ENCODE results near the gene NR3C2.

NR3C2 gene

GRCh38 chr4:148184922-148185321 is 257.3 kb downstream of the NR3C2 start:
- no peak overlapping the region for H3K9ac ChIP-seq (ENCODE audit: low read length)
- no peaks in the 10 kb centered on the region for H3K36me3 ChIP-seq (ENCODE audit: insufficient read depth, low read length)
- H3K27ac ChIP-seq (ENCODE audit: low read depth, low read length): no peak overlapping the region
- H3K4me3 ChIP-seq (ENCODE audit: low read depth in 1 of 2, low read length in 2 of 2): no peak overlapping the region
- no peaks in the 10 kb centered on the region for H3K27me3 ChIP-seq (ENCODE audit: control insufficient read depth in 1 of 2, insufficient read depth in 2 of 2, low read length in 2 of 2)
- H3K4me1 ChIP-seq (ENCODE audit: insufficient read depth, low read length): no peaks in the 10 kb centered on the region
- no peaks in the 10 kb centered on the region for H3K9me3 ChIP-seq (ENCODE audit: low read length)

- no peaks in the 10 kb centered on the region for H3K27me3 ChIP-seq (ENCODE audit: control insufficient read depth in 1 of 2, insufficient read depth in 2 of 2, low read length in 2 of 2)
- H3K27ac ChIP-seq (ENCODE audit: low read depth, low read length): no peak overlapping the region
- H3K9me3 ChIP-seq (ENCODE audit: low read length): no peaks in the 10 kb centered on the region
- H3K36me3 ChIP-seq (ENCODE audit: insufficient read depth, low read length): no peaks in the 10 kb centered on the region
- H3K4me1 ChIP-seq (ENCODE audit: insufficient read depth, low read length): no peaks in the 10 kb centered on the region
- no peak overlapping the region for H3K9ac ChIP-seq (ENCODE audit: low read length)
- no peak overlapping the region for H3K4me3 ChIP-seq (ENCODE audit: low read depth in 1 of 2, low read length in 2 of 2)
These were observed 259.8 kb downstream of the NR3C2 start for GRCh38 chr4:148182230-148182911.

GRCh38 chr4:148173397-148174017 is 268.7 kb downstream of the NR3C2 start:
- Histone ChIP-seq H3K9ac (ENCODE audit: low read length) (no peak overlapping the region), H3K4me3 (ENCODE audit: low read depth in 1 of 2, low read length in 2 of 2) (no peak overlapping the region), H3K4me1 (ENCODE audit: insufficient read depth, low read length) (no peaks in the 10 kb centered on the region), H3K36me3 (ENCODE audit: insufficient read depth, low read length) (no peaks in the 10 kb centered on the region), H3K9me3 (ENCODE audit: low read length) (no peaks in the 10 kb centered on the region), H3K27me3 (ENCODE audit: control insufficient read depth in 1 of 2, insufficient read depth in 2 of 2, low read length in 2 of 2) (no peaks in the 10 kb centered on the region), H3K27ac (ENCODE audit: low read depth, low read length) (no peak overlapping the region)

GRCh38 chr4:148171596-148171995 is 270.6 kb downstream of the NR3C2 start:
- H3K27me3 ChIP-seq (ENCODE audit: control insufficient read depth in 1 of 2, insufficient read depth in 2 of 2, low read length in 2 of 2): no peaks in the 10 kb centered on the region
- no peaks in the 10 kb centered on the region for H3K9me3 ChIP-seq (ENCODE audit: low read length)

GRCh38 chr4:148170408-148171365 is 271.5 kb downstream of the NR3C2 start:
- no peak overlapping the region for H3K27ac ChIP-seq (ENCODE audit: low read depth, low read length)
- peaks cover 6% of the 10 kb centered on the region for H3K4me1 ChIP-seq (ENCODE audit: insufficient read depth, low read length)
- H3K9ac ChIP-seq (ENCODE audit: low read length): no peak overlapping the region
- H3K4me3 ChIP-seq (ENCODE audit: low read depth in 1 of 2, low read length in 2 of 2): no peak overlapping the region
- H3K9me3 ChIP-seq (ENCODE audit: low read length): no peaks in the 10 kb centered on the region
- H3K27me3 ChIP-seq (ENCODE audit: control insufficient read depth in 1 of 2, insufficient read depth in 2 of 2, low read length in 2 of 2): no peaks in the 10 kb centered on the region
- H3K36me3 ChIP-seq (ENCODE audit: insufficient read depth, low read length): no peaks in the 10 kb centered on the region

More at GRCh38 chr4:148171596-148171995, 270.6 kb downstream of the NR3C2 start:
- Histone ChIP-seq H3K36me3 (ENCODE audit: insufficient read depth, low read length) (no peaks in the 10 kb centered on the region), H3K4me1 (ENCODE audit: insufficient read depth, low read length) (no peaks in the 10 kb centered on the region), H3K4me3 (ENCODE audit: low read depth in 1 of 2, low read length in 2 of 2) (no peak overlapping the region), H3K27ac (ENCODE audit: low read depth, low read length) (no peak overlapping the region), H3K9ac (ENCODE audit: low read length) (no peak overlapping the region)

- H3K27ac ChIP-seq (ENCODE audit: low read depth, low read length): no peak overlapping the region
- H3K4me1 ChIP-seq (ENCODE audit: insufficient read depth, low read length): peaks cover 15% of the 10 kb centered on the region
- no peaks in the 10 kb centered on the region for H3K27me3 ChIP-seq (ENCODE audit: control insufficient read depth in 1 of 2, insufficient read depth in 2 of 2, low read length in 2 of 2)
- H3K36me3 ChIP-seq (ENCODE audit: insufficient read depth, low read length): no peaks in the 10 kb centered on the region
- H3K9ac ChIP-seq (ENCODE audit: low read length): no peak overlapping the region
- H3K9me3 ChIP-seq (ENCODE audit: low read length): no peaks in the 10 kb centered on the region
- no peak overlapping the region for H3K4me3 ChIP-seq (ENCODE audit: low read depth in 1 of 2, low read length in 2 of 2)
These were observed 276.1 kb downstream of the NR3C2 start for GRCh38 chr4:148166132-148166591.

- no peak overlapping the region for H3K9ac ChIP-seq (ENCODE audit: low read length)
- no peak overlapping the region for H3K27ac ChIP-seq (ENCODE audit: low read depth, low read length)
- H3K4me1 ChIP-seq (ENCODE audit: insufficient read depth, low read length): peaks cover 15% of the 10 kb centered on the region
- no peaks in the 10 kb centered on the region for H3K36me3 ChIP-seq (ENCODE audit: insufficient read depth, low read length)
- no peaks in the 10 kb centered on the region for H3K9me3 ChIP-seq (ENCODE audit: low read length)
- no peak overlapping the region for H3K4me3 ChIP-seq (ENCODE audit: low read depth in 1 of 2, low read length in 2 of 2)
- H3K27me3 ChIP-seq (ENCODE audit: control insufficient read depth in 1 of 2, insufficient read depth in 2 of 2, low read length in 2 of 2): no peaks in the 10 kb centered on the region
These were observed 277.7 kb downstream of the NR3C2 start for GRCh38 chr4:148164557-148164956.

- no peak overlapping the region for H3K9ac ChIP-seq (ENCODE audit: low read length)
- H3K27me3 ChIP-seq (ENCODE audit: control insufficient read depth in 1 of 2, insufficient read depth in 2 of 2, low read length in 2 of 2): no peaks in the 10 kb centered on the region
- no peak overlapping the region for H3K27ac ChIP-seq (ENCODE audit: low read depth, low read length)
- peaks cover 15% of the 10 kb centered on the region for H3K4me1 ChIP-seq (ENCODE audit: insufficient read depth, low read length)
- H3K36me3 ChIP-seq (ENCODE audit: insufficient read depth, low read length): no peaks in the 10 kb centered on the region
- H3K4me3 ChIP-seq (ENCODE audit: low read depth in 1 of 2, low read length in 2 of 2): no peak overlapping the region
- H3K9me3 ChIP-seq (ENCODE audit: low read length): no peaks in the 10 kb centered on the region
These were observed 279.2 kb downstream of the NR3C2 start for GRCh38 chr4:148162991-148163390.

- Histone ChIP-seq H3K4me3 (ENCODE audit: low read depth in 1 of 2, low read length in 2 of 2) (no peak overlapping the region), H3K27ac (ENCODE audit: low read depth, low read length) (no peak overlapping the region), H3K4me1 (ENCODE audit: insufficient read depth, low read length) (peaks cover 15% of the 10 kb centered on the region), H3K9me3 (ENCODE audit: low read length) (no peaks in the 10 kb centered on the region), H3K36me3 (ENCODE audit: insufficient read depth, low read length) (no peaks in the 10 kb centered on the region), H3K9ac (ENCODE audit: low read length) (no peak overlapping the region), H3K27me3 (ENCODE audit: control insufficient read depth in 1 of 2, insufficient read depth in 2 of 2, low read length in 2 of 2) (no peaks in the 10 kb centered on the region)
These were observed 279.7 kb downstream of the NR3C2 start for GRCh38 chr4:148162519-148162918.

- Histone ChIP-seq H3K27ac (ENCODE audit: low read depth, low read length) (no peak overlapping the region), H3K9ac (ENCODE audit: low read length) (no peak overlapping the region), H3K4me3 (ENCODE audit: low read depth in 1 of 2, low read length in 2 of 2) (no peak overlapping the region), H3K36me3 (ENCODE audit: insufficient read depth, low read length) (no peaks in the 10 kb centered on the region), H3K4me1 (ENCODE audit: insufficient read depth, low read length) (peaks cover 15% of the 10 kb centered on the region), H3K27me3 (ENCODE audit: control insufficient read depth in 1 of 2, insufficient read depth in 2 of 2, low read length in 2 of 2) (no peaks in the 10 kb centered on the region), H3K9me3 (ENCODE audit: low read length) (no peaks in the 10 kb centered on the region)
These were observed 280.6 kb downstream of the NR3C2 start for GRCh38 chr4:148161601-148162000.

- H3K36me3 ChIP-seq (ENCODE audit: insufficient read depth, low read length): no peaks in the 10 kb centered on the region
These were observed 282.4 kb downstream of the NR3C2 start for GRCh38 chr4:148159793-148160192.

More at GRCh38 chr4:148159793-148160192, 282.4 kb downstream of the NR3C2 start:
- H3K9me3 ChIP-seq (ENCODE audit: low read length): no peaks in the 10 kb centered on the region
- peaks cover 5% of the 10 kb centered on the region for H3K4me1 ChIP-seq (ENCODE audit: insufficient read depth, low read length)
- no peak overlapping the region for H3K4me3 ChIP-seq (ENCODE audit: low read depth in 1 of 2, low read length in 2 of 2)
- H3K9ac ChIP-seq (ENCODE audit: low read length): no peak overlapping the region
- H3K27me3 ChIP-seq (ENCODE audit: control insufficient read depth in 1 of 2, insufficient read depth in 2 of 2, low read length in 2 of 2): no peaks in the 10 kb centered on the region
- H3K27ac ChIP-seq (ENCODE audit: low read depth, low read length): no peak overlapping the region

All from muscle layer of colon (tissue), 2 donors.